MG63 (cell line): ENCODE measurements around the gene ACSL6. TPM values are rescaled to one million over a fixed set of nuclear protein-coding genes. Genes with fewer than 3 reads are reported as not detected.
A peak's percentile ranks its signal among the peaks of the same experiment; 100 is the strongest.

Source experiments
- DNase-seq: peaks from one replicate; pipeline ENCODE4 v3.0.0-alpha.2; 2020
- H3K27me3 ChIP-seq: fragments of 250-450 bp; sonication (Bioruptor Pico); 2 replicates; pipeline ENCODE4 v1.5.1; 2020; ENCODE audit warnings: mild to moderate bottlenecking, moderate library complexity
- H3K36me3 ChIP-seq: fragments of 250-450 bp; sonication (Bioruptor Pico); 2 replicates; pipeline ENCODE4 v1.5.1; 2020; ENCODE audit warnings: mild to moderate bottlenecking, moderate library complexity
- H3K4me3 ChIP-seq: fragments of 250-450 bp; sonication (Bioruptor Pico); 2 replicates; pipeline ENCODE4 v1.5.1; 2020; ENCODE audit warnings: mild to moderate bottlenecking, moderate library complexity
- H3K9me3 ChIP-seq: fragments of 250-450 bp; sonication (Bioruptor Pico); 2 replicates; pipeline ENCODE4 v1.5.1; 2020; ENCODE audit warnings: mild to moderate bottlenecking, moderate library complexity
- total RNA-seq: library from RNA; depleted of rRNA; stranded (reverse); fragments of >200 nt; shearing (Covaris generic); gene quantifications from 2 replicates; pipeline ENCODE4 v1.2.3, GENCODE V29; 2014; ENCODE audit warnings: low replicate concordance

The ACSL6 gene
- total RNA-seq, 1 experiment from 2014 or later = 1.1 TPM

DNA sequence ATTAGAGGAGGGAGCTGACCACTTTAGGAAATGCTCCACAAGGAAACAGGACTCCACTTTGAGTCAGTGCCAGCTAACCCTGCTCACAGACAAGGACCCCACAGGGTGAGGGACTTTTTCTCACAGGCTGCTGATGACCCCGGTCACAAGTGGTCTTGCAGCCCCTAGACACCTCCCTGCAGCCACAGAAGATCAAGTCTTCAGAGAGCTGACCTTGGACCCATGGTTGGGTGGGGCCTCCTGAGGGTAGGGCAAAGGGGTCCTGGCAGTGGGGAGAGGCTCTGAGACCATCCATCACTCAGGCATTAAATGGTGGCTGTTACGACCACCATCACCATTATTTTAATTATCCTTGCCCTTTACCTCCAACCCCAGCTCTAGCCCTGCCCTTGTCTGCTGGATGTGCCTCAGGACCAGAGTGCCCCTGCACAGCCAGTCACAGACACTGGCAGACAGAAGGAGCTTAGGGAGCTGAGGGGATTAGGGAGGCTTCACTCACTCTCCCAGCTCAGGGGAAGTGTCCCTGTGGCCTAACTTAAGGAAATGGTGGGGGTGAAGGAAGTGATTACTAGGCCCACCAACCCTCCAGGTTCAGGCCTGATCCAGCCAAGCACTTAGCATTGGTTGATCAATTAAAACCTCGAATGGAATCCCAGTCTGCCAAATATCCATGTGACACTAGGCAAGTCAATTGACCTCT is 1.6 kb downstream of the ACSL6 start:
- DNase-seq = no peak
- no peaks in the 10 kb centered on the region for H3K36me3 ChIP-seq
- peaks cover 8% of the 10 kb centered on the region for H3K27me3 ChIP-seq
- no peaks in the 10 kb centered on the region for H3K9me3 ChIP-seq
- H3K4me3 ChIP-seq = no peak overlapping the region

- Histone ChIP-seq H3K36me3 (no peaks in the 10 kb centered on the region), H3K27me3 (peaks cover 8% of the 10 kb centered on the region), H3K9me3 (no peaks in the 10 kb centered on the region), H3K4me3 (no peak overlapping the region)
- no peak for DNase-seq
These were observed 2.3 kb downstream of the ACSL6 start for GRCh38 chr5:132008961-132009680.

DNA sequence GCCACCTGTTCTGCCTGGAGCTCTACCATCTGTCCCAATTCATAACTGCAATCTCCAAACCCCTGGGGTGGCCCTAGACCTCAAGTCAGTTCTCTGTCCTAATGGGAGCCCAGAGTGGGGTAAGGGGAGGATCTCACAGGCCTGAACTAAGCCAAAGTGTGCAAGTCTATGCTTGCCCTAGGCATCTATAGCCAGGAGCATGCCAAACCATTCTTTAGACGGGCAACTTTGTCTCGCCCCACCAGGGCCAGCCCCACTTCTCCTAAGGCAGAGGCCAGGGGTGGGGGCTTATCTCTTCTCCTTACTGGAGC is 3.3 kb downstream of the ACSL6 start:
- peaks cover 8% of the 10 kb centered on the region for H3K27me3 ChIP-seq
- H3K4me3 ChIP-seq = no peak overlapping the region
- no peak for DNase-seq
- H3K36me3 ChIP-seq = no peaks in the 10 kb centered on the region
- no peaks in the 10 kb centered on the region for H3K9me3 ChIP-seq

DNA sequence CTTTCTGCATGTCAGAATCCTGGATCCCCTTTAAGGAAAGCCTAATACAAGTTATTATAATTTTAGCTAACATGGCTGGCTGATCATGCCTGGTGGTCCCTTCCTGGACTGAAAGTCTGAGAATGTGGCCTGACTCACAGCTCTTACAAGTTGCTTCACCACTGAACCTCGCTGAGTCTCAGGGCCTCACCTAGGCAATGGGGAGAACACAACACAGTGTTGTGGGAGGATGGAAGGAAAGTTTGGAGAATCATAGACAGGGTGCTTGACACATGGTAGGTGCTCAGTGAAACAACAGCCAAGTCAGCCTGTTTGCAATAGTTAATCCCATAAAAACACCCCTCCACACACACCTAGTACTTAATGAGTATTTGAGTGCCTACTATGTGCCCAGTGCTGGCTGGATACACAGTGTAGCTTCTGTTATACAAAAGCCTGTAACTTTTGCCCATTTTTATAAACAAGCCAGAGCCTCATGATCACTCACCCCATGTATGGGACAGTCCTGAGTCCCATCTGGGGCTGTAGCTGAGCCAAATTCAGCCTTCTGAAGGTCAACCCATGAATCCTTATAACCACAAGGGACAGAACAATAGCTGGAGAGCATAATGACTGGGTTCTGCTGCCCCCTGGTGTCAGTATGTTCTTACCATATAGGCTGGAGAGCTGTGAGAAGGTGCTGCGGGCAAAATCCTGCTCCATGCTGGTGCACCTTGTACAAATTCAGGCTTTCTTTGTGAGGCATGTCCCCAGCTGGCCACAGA is 3.9 kb downstream of the ACSL6 start:
- H3K27me3 ChIP-seq = peaks cover 8% of the 10 kb centered on the region
- H3K4me3 ChIP-seq = no peak overlapping the region
- no peaks in the 10 kb centered on the region for H3K36me3 ChIP-seq
- H3K9me3 ChIP-seq = no peaks in the 10 kb centered on the region
- peak; percentile 66 for DNase-seq

DNA sequence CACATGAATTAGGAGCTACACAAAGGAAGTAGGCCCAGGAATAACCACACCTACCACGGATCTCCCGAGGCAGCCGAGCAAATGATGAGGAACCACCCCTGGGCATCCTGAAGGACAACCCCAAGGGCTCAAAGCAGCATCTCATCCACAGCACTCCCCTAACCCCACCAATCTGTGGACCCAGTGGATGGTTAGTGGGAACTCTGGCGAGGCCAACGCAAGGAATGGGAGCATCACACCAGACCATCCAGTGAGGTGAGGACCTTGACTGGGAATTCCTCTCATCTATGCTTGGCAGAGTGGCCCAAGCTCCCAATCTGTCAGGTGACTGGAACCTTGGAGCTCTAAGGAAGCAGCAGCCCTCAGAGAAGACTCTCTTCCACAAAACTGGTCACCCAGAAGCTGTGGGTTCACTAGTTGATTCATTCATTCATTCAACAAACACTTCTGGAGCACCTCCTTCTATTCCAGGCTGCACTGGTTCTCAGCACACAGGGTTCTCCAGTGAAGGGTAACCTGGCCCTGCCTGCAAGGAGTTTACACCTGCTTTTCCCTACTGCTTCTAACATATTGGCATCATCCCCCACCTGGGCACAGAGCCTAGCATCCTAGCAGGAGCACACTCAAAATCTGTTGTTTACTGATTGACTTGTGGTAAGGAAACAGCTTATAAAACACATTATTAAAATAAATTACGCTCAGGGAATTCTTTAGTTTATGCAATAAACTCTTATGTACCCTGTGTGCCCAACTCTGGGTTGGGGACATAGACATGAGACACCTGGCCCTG is 4.9 kb downstream of the ACSL6 start:
- Histone ChIP-seq H3K9me3 (no peaks in the 10 kb centered on the region), H3K27me3 (peaks cover 5% of the 10 kb centered on the region; the same call in 1 of the 2 replicates), H3K4me3 (no peak overlapping the region), H3K36me3 (no peaks in the 10 kb centered on the region)
- no peak for DNase-seq

GRCh38 chr5:132005591-132005990 is 5.9 kb downstream of the ACSL6 start:
- Histone ChIP-seq H3K9me3 (no peaks in the 10 kb centered on the region), H3K36me3 (no peaks in the 10 kb centered on the region), H3K4me3 (no peak overlapping the region), H3K27me3 (peaks cover 2% of the 10 kb centered on the region; the same call in 1 of the 2 replicates)
- DNase-seq = no peak

DNA sequence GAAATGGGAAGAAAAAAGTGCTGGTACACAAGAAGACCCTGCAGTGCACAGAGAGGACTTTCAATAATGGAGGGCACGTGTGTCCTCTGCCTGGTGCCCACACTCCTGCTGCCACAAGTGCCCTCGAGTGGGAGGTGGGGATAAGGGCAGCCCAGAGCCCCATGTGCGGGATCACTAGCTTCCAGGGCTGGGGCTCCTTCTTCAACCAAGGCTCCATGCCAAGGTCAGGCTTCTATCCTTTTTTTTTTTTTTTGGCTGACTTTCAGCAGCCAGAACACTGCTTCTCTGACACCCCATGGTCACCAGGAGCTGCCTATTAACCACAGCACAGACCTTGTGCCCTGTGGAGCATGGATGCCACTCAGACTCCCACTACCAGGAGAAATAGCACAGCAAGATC is 7.5 kb downstream of the ACSL6 start:
- no peak for DNase-seq
- no peak overlapping the region for H3K4me3 ChIP-seq
- H3K9me3 ChIP-seq = no peaks in the 10 kb centered on the region

DNA sequence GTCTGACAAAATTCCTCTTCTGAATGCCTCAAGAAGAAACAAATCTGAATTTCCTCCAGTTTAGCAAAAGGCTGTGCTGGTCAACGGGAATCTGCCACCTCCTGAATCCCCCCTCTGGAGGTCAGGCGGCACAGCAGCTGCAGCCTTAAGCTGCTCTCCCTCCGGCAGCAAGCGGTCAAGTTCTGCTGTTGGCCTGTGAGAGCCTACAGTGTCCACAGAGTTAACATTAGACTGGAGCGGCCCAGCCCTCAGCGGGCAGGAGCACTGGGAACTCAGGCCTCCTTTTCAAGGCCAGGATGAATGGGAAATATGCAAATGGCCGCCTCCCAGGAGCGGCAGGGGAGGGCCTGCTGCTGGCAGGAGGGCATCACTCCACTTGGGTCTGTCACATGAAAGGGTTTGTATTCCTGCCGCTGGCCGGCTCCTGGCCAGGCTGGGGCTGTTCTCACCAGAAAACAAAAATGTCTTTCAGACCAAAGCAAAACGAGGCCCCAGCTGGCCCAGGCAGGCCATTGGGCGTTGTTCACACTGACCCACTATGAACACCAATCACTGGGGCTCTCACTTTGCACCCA is 8.2 kb downstream of the ACSL6 start:
- Histone ChIP-seq H3K36me3 (no peaks in the 10 kb centered on the region), H3K27me3 (no peaks in the 10 kb centered on the region), H3K9me3 (no peaks in the 10 kb centered on the region), H3K4me3 (no peak overlapping the region)
- no peak for DNase-seq

More for the DNA sequence above, 7.5 kb downstream of the ACSL6 start:
- Histone ChIP-seq H3K27me3 (no peaks in the 10 kb centered on the region), H3K36me3 (no peaks in the 10 kb centered on the region)

DNA sequence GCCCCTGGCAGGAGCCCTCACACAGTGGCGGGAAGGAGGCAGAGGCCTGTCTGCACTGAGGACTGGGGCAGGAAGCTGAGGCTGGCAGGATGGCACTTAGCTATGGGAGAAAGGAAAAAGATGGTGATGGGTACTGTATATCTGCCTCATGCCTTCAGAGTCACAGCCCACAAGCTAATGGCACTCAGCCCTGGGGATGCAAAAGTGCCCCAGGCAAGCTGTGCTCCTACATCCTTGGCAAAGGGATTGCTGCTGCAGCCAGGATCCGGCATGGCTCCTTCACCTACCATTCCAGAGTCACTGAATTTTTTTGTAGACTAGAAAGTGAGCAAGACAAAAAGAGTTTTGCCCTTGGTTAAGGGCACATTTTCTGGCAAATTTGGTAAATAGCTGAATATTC is 8.7 kb downstream of the ACSL6 start:
- H3K4me3 ChIP-seq = no peak overlapping the region
- H3K9me3 ChIP-seq = no peaks in the 10 kb centered on the region
- no peaks in the 10 kb centered on the region for H3K36me3 ChIP-seq
- no peaks in the 10 kb centered on the region for H3K27me3 ChIP-seq
- DNase-seq = no peak

GRCh38 chr5:132001647-132002561 is 9.6 kb downstream of the ACSL6 start:
- Histone ChIP-seq H3K9me3 (no peaks in the 10 kb centered on the region), H3K36me3 (no peaks in the 10 kb centered on the region), H3K4me3 (no peak overlapping the region), H3K27me3 (no peaks in the 10 kb centered on the region)
- DNase-seq = no peak

GRCh38 chr5:132000677-132001453 is 10.6 kb downstream of the ACSL6 start:
- no peak overlapping the region for H3K4me3 ChIP-seq
- no peak for DNase-seq
- no peaks in the 10 kb centered on the region for H3K9me3 ChIP-seq
- no peaks in the 10 kb centered on the region for H3K36me3 ChIP-seq
- no peaks in the 10 kb centered on the region for H3K27me3 ChIP-seq

DNA sequence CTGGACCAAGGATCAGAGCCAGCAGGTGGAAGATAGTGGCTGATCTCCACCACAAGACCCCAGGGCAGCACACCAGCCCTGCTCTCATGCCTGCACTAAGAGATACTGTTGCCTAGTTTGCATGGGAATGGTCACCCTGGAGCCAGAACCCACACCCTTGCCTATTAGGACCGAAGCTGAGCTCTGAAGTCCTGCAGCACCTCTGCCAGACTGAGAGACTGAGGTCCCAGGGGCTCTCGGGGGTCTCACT is 11.3 kb downstream of the ACSL6 start:
- Histone ChIP-seq H3K36me3 (no peaks in the 10 kb centered on the region), H3K4me3 (no peak overlapping the region), H3K9me3 (no peaks in the 10 kb centered on the region), H3K27me3 (no peaks in the 10 kb centered on the region)
- no peak for DNase-seq

- no peak for DNase-seq
- H3K9me3 ChIP-seq = no peaks in the 10 kb centered on the region
These were observed 11.8 kb downstream of the ACSL6 start for GRCh38 chr5:131999441-132000240.

GRCh38 chr5:131999041-131999440 is 12.4 kb downstream of the ACSL6 start:
- H3K4me3 ChIP-seq = no peak overlapping the region
- DNase-seq = no peak
- H3K27me3 ChIP-seq = no peaks in the 10 kb centered on the region
- no peaks in the 10 kb centered on the region for H3K9me3 ChIP-seq
- H3K36me3 ChIP-seq = no peaks in the 10 kb centered on the region

More at GRCh38 chr5:131999441-132000240, 11.8 kb downstream of the ACSL6 start:
- Histone ChIP-seq H3K4me3 (no peak overlapping the region), H3K36me3 (no peaks in the 10 kb centered on the region), H3K27me3 (no peaks in the 10 kb centered on the region)
